Activated CD8-positive, alpha-beta memory T cell treated with anti-CD3 and anti-CD28 coated beads, Interleukin-2, amount 50 U/mL, for 1 hour (primary cell): ENCODE data around the gene WDHD1.
"Not testable (repeated sequence)": the region's sequence is repeated elsewhere in the genome, so short reads cannot be mapped to it uniquely, and the experiment has no call there.

Experiments
- DNase-seq: peaks from one replicate; pipeline ENCODE4 v3.0.0-alpha.2; 2020; ENCODE audit errors: extremely low read depth

The WDHD1 gene

DNA sequence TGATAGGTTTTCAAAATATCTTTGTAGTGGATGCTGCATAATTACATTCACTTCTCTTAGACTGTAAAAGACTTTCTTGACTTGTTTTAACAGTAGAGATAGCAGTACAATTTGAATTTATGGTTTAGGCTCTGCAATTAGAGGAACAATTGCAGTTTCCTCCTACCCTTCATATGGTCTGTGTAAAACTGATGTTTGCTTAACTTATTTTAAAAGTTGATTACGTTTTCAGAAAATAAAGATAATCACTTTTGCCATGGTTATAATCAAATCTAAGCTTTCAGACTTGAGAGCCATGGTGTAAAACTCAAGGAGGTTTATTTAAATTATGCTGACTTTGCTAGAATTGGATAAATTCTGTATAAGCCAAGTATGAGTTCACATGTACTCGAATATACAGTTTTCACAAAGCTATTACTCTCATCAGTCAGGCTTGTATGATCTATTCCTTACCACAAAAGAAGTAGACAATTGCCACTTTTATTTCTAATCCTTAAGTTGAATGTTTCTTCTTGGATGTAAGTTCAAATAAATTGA, 22.1 kb upstream of the WDHD1 start:
- DNase-seq: no peak

- no peak for DNase-seq
Observed at GRCh38 chr14:55047301-55048053, 20.6 kb upstream of the WDHD1 start.

DNA sequence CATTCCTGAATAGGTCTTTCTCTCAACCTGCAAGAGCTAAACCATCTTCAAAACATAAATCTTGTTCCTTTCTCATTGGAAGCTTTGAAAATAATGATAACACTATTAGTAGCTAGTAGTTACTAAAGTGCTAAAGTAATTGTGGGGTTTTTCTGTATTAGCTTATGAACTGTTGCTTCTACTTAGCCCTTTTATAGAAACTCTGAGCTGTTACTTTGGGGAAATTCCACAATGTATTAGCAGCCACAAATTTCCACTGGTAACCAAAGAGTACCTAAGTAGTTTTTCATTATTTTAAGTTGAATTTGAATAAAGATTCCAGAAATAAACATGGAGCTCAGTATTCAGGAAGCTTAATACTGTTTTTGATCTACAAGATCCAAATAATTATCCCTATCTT, 18.2 kb upstream of the WDHD1 start:
- DNase-seq: no peak

DNA sequence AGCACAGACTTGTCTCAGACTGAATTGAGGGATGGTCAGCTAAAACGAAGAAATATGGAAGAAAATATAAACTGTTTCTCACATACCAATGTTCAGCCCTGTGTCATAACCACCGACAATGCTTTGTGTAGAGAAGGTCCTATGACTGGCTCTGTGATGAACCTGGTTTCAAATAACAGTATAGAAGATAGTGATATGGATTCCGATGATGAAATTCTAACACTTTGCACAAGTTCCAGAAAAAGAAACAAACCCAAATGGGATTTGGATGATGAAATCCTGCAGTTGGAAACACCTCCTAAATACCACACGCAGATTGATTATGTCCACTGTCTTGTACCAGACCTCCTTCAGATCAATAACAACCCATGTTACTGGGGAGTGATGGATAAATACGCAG, 16.6 kb upstream of the WDHD1 start:
- DNase-seq: no peak

DNA sequence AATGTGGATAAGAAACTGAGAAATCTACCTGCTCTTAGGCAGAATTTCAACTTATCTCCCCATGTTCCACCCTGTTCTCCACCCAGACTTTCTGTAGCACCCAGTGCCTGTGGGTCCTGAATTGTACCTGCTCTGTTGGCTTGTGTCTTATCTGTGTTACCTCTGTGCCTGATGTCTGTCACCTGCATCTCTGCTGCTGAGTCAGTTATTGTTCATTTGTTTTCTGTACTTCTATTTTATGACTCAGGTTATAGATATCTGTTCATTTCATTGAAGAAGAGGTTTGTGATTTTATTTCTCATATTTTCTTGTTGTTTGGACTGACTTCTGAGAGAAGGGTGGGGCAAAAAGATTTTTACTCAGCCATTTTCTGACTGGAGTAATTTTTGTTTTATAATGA, 11.8 kb upstream of the WDHD1 start:
- DNase-seq: no peak

GRCh38 chr14:55037995-55038394, 11.1 kb upstream of the WDHD1 start:
- DNase-seq: not testable (repeated sequence)

- no peak for DNase-seq
Observed at GRCh38 chr14:55031190-55031589, 4.3 kb upstream of the WDHD1 start.

DNA sequence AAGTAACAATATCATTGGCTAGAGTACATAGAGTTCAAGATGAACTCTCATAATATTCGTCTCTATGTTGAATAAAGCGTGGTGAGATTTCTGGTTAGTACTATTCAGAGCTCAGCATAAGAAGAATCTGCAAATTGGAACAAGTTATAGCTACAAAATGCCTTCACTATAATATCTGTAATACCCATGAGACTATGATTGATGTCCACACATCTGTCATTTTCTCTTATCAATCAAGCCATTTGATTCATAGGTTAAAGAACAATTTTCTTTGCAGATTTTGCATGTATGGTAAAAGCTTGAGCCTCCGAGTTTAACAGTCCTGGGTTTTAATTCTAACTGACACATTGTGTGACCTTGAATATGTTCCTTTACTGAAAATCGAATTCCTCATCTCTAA, 1.6 kb upstream of the WDHD1 start:
- DNase-seq: no peak

DNA sequence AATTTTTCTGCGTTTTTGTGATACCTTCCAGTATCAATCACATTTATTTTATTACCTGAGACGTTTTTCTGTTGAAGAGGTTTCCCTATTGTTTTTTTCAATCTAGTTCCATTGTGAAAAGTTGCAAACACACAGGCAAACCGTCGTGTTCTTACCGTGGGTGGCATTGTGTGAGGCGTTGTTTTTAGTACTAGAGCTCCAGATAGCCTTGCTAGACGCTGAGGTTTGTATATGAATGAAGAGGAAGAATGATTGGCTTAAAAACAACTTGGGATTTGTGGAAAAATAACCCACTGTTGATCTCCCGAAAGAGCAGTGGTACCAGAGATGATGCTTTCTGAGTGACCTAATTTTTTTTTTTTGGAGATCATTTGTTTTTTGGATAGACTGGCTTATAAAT, 1.2 kb upstream of the WDHD1 start:
- DNase-seq: no peak

GRCh38 chr14:55026441-55026792, 482 bp downstream of the WDHD1 start:
- DNase-seq: no peak

DNA sequence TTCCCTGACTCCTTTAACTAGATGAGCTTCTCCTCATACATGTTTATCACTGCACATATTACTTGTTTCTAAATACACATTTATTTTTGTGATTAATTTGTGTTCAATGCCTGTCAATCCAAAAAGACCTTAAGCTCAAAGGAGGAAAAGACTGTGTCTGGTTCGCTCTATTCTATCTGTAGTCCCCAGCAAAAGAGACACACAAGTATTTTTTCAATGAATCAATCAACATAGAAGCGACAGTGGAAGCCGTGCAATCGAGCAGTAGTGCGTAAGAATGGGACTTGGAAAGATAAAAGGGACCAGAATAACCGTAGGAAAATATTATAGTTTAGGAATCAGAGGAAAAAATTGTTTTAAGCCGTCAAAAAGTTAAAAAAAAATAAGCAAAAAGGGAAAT, 951 bp downstream of the WDHD1 start:
- DNase-seq: no peak

- not testable (repeated sequence) for DNase-seq
Observed at GRCh38 chr14:55024365-55024764, 2.5 kb downstream of the WDHD1 start.

GRCh38 chr14:55019968-55020554, 6.8 kb downstream of the WDHD1 start:
- no peak for DNase-seq

DNA sequence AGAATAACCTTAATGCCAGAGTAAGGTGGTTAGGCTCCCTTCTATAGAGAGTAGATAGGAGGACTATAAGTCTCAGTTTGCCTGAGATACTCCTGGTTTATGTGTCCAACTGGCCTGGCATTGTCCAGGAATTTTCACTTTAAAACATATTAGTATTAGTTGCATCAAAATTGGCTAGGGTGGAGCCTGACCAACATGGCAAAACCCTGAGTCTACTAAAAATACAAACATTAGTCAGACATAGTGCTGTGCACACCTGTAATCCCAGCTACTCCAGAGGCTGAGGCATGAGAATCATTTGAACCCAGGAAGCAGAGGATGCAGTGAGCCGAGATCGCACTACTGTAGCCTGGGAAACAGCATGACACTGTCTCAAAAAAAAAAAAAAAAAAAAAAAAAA, 11.9 kb downstream of the WDHD1 start:
- DNase-seq: no peak

DNA sequence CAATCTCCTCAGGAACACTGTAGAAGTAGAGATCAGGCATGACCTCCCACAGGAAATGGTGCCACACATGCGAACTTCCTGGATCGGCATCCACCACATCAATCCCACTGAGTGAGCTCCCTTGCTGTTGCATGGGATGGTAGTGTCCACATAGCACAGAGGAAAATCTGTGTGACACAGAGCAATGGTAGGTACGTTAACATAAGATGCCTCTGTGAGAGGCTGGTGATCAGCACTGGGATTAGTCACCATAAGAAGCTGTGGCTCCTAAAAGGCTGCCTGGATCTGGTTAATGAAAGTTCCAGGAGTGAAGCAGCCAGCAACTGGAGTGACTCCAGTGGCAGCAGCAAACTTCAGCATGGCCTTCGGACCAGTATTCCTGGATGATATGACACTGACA, 21.8 kb downstream of the WDHD1 start:
- DNase-seq: no peak

- no peak for DNase-seq
Observed at GRCh38 chr14:55000381-55000780, 26.5 kb downstream of the WDHD1 start.

DNA sequence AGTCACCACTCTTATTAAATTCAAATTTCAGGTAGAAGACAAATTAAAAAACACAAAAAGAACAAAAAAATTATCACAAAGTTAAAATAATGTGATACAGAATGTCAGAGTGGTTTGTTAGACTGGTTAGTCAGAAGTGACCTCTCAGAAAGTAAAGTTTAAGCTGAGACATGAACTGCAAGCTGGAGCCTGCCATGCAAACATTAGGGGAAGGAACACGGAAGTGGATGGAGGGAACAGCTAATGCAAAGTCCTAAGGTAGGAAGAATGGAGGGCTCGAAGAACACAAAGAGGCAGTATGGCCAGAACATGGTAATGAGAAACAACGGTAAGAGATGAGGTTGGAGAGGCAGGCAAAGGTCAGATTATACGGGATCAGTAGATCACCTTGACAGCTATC, 41.7 kb downstream of the WDHD1 start:
- DNase-seq: no peak

DNA sequence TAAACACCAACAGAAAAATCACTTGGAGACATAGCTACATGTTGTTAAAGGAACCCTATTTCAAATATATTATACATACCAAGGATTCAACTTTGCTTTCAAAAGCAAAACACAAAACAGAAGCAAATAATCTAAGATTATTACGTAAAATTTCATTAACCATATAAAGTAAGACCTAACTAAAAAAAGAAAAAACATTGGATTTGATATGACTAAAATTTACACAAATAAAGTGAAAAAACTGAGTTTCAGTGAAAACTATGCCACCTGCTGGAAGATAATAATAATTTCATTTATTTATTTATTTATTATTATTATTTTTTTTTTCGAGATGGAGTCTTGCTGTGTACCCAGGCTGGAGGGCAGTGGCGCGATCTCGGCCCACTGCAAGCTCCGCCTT, 45.2 kb downstream of the WDHD1 start:
- DNase-seq: no peak

DNA sequence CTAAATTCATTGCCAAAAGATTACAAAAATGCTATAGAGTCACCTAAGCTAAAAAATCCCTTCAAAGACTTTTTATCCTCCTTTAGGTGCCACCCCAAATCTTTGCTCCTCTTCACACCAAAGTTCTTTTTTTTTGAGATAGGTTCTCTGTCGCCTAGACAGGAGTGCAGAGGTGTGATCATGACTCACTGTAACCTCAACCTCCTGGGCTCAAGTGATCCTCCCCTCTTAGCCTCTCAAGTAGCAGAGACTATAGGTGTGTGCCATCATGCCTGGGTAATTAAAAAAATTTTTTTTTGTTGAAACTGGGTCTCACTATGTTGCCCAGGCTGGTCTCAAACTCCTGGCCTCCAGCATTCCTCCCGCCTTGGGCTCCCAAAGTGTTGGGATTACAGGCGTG, 47.9 kb downstream of the WDHD1 start:
- DNase-seq: no peak

DNA sequence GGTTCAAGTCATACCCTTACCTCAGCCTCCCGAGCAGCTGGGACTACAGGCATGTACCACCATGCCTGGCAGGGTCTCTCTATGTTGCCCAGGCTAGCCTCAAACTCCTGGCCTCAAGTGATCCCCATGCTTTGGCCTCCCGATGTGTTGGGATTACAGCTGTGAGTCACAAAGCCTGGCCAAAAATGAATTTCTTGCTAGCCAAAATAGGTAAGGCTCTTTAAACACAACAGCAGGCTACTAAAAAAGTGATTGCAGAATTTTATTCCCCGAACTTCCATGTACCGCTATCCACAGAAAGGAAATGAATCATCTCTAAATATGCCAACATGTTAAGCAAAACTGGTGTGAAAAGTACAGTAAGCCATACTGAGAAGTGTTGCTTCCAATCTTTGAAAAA, 50.6 kb downstream of the WDHD1 start:
- DNase-seq: no peak

DNA sequence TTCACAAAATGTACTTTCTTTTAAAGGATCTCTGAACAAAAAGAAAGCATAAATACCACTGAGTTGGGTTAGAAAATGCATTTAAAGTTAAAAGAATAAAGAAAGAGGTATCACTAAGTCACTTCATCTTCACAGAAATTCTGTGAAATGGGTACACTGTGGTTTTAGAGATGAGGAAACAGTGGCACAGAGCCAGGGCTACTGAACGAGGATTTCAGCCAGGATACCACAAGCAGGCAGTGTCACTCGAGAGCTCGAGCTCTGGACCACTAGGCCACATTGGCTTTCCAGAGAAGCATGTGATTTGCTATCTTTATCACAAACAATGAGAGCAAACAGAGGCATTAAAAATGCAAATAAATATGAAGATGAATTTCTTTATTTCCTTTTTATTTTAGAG, 51.0 kb downstream of the WDHD1 start:
- no peak for DNase-seq

- no peak for DNase-seq
Observed at GRCh38 chr14:54974788-54975414, 52.0 kb downstream of the WDHD1 start.

DNA sequence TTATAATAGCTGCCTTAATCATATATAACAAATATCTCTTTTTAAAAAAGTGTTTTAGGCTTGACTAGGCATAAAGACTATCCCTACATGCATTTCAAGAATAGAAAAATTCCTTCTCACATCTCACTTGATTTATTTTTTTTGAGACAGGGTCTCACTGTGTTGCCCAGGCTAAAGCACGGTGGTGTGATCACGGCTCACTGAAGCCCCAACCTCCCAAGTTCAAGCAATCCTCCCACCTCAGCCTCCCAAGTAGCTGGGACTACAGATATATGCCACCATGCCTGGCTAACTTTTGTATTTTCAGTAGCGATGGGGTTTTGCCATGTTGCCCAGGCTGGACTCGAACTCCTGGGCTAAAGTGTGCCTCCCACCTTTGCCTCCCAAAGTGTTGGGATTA, 59.4 kb downstream of the WDHD1 start:
- no peak for DNase-seq
